ENCODE measurements around the gene CCDC88A.
"Not testable (repeated sequence)": the region's sequence is repeated elsewhere in the genome, so short reads cannot be mapped to it uniquely, and the experiment has no call there.

Gene CCDC88A

DNA sequence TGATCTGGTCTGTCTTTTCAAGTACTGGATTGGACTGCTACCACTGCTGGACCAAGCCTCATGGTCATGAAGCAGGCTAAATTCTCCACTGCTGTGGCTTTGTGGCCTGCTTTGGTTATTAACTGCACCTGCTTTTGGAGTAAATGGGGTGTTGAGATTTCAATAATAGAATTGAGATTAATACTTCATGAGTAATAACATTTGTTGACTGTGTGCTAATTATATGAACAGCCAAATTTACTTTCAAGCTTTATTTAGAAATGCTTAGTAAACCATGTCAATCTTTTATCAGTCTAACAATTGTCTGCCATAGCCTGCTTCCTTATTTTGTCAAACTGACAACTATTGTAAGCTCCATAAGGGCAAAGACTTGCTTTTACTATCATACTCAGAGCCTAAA, 123.3 kb downstream of the CCDC88A start:
- no peak for DNase-seq (ENCODE audit: low read depth)

DNA sequence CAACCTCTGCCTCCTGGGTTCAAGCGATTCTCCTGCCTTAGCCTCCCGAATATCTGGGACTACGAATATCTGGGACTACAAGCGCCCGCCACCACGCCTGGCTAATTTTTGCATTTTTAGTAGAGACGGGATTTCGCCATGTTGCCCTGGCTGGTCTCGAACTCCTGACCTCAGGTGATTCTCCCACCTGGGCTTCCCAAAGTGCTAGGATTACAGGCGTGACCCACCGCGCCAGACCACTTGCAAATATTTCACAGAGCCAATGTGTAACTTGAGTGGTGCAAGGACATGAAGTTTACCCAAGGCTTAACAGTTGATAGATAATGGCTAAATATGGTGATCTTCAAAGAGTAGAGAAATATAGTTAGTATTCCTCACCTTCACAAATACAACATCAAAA, 136.6 kb downstream of the CCDC88A start:
- DNase-seq (ENCODE audit: low read depth) = no peak

DNA sequence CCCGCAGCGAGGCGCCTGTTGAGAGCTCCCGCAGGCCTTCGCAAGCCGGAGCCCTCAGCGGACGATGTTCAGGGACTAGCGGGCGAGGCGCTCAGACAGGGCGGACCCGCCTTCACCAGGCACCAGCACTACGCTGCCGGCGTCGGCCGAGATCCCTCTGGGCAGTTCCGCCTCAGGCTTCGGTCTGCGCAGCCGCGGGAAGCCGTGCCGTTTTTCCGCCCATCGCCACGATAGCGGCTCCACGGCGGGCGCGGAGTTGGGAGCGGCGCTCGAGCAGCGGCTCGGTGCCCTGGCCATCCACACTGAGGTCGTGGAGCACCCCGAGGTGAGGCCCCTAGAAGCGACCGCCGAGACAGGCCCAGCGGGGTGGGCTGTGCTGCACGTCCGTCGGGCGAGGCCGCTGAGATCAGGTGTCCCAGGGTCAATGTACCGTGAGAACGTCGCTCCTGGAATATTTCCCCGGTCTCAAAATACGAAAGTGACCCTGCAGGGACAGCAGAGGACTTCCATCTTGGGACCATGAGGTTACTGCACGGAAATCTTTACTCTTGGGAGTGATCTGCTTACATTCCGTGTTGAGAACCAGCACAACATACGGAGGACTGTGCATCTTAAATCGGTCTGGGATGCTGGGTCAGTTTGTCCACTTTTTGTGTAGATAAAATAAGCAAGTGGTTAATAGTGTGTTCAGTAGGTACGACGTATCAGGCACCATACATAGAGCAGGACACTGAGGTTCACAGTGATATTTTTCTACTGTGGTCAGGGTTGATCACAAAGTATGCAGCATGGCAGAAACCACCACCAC, 137.3 kb downstream of the CCDC88A start:
- DNase-seq (ENCODE audit: low read depth) = peak; percentile 81

DNA sequence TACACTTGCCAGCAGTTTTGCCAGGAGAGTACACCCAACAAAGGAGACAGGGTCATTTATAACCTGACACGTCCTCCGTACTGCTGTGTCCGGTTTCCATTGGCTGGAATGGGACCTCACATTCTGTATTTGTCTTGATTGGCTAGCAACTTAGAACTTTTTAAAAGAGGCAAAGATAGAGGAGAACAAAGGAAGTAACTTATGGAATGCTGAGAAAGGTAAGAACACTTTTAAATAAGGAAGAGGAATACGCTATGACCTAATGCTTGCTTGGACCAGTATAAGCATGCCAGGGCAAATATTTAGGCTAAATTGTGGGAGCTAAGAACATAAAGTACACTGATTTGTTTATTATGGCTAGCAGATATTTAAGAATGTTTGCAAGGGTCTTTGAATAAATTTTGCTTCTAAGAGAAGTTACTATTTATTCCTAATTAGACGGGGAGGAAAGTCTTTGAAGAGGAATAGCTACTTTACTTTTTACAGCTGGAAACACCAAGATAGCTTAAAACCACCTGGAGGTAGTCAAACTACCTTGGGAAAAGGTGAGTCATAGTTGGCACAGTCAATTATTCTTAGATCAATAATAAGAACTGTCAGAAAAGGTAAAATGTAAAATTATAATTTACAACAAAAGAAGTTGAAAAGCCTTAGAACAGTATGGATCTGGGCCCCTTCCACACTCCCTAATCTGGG, 138.7 kb downstream of the CCDC88A start:
- not testable (repeated sequence) for DNase-seq (ENCODE audit: low read depth)

DNA sequence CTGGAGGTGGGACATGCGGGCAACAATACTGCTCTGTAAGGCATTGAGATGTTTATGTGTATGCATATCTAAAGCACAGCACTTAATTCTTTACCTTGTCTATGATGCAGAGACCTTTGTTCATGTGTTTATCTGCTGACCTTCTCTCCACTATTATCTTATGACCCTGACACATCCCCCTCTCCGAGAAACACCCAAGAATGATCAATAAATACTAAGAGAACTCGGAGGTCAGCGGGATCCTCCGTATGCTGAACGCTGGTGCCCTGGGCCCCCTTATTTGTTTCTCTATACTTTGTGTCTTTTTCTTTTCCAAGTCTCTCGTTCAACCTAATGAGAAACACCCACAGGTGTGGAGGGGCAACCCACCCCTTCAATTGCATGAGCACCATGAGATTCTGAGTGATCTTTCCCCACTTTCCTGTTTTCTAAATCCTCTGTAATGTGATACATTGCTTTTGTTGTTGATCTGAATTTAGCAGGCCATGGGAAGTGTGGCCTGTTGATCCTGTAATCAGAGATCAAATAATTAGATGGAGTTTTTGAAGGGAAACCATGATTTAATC, 139.7 kb downstream of the CCDC88A start:
- not testable (repeated sequence) for DNase-seq (ENCODE audit: low read depth)

DNA sequence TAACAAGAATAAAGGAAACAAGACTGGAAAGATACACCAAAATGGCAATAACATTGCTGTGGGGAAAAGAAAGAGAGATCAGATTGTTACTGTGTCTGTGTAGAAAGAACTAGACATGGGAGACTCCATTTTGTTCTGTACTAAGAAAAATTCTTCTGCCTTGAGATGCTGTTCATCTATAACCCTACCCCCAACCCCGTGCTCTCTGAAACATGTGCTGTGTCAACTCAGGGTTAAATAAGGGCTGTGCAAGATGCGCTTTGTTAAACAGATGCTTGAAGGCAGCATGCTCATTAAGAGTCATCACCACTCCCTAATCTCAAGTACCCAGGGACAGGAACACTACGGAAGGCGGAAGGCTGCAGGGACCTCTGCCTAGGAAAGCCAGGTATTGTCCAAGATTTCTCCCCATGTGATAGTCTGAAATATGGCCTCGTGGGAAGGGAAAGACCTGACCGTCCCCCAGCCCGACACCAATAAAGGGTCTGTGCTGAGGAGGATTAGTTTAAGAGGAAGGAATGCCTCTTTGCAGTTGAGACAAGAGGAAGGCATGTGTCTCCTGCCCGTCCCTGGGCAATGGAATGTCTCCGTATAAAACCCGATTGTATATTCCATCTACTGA, 140.3 kb downstream of the CCDC88A start:
- DNase-seq (ENCODE audit: low read depth) = not testable (repeated sequence)

DNA sequence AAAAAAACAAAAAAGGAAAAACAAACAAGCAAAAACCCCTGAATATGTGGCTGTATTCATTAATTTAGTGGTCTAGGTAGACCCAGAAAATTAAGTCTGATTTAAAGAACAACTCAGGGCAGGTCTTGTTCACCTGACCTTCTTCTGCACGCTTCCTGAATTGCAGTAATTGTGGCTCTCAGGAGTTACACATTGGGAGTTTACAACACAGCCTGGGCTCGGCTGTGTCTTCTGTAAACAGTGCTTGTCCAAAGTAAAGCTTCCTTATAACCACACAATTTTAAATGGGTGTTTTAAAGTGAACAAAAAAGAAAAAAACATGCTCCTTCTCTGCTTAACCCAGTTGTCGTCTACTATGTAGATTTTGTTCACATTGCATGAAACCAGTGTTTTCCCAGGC, 142.3 kb downstream of the CCDC88A start:
- no peak for DNase-seq (ENCODE audit: low read depth)

DNA sequence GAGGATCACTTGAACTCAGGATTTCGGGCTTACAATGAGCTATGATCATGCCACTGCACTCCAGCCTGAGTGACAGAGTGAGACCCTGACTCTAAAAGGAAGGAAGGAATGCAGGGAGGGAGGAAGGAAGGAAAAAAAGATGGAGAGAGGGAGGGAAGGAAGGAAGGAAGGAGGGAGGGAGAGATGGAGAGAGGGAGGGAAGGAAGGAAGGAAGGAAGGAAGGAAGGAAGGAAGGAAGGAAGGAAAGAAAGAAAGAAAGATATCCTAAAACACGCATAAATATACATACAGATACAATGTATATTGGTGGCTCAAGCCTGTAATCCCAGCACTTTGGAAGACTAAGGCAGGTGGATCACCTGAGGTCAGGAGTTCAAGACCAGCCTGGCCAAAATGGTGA, 145.3 kb downstream of the CCDC88A start:
- not testable (repeated sequence) for DNase-seq (ENCODE audit: low read depth)

DNA sequence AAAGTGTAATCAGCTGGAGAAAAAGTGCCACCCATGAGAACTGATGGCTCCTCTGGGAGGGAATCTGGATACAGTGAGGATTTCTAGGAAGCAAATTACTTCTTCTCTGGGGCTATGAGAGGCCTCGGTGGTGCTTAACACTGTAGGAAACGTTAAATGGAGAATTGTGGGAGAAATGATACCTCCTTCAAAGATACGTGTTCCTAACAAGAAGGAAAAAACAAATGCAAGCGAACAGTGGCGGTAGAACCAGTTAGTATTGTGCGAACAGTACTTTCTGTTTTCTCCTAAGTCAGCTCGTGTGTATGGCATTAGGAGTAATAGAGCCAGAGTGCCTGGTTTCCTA, 150.0 kb downstream of the CCDC88A start:
- no peak for DNase-seq (ENCODE audit: low read depth)

DNA sequence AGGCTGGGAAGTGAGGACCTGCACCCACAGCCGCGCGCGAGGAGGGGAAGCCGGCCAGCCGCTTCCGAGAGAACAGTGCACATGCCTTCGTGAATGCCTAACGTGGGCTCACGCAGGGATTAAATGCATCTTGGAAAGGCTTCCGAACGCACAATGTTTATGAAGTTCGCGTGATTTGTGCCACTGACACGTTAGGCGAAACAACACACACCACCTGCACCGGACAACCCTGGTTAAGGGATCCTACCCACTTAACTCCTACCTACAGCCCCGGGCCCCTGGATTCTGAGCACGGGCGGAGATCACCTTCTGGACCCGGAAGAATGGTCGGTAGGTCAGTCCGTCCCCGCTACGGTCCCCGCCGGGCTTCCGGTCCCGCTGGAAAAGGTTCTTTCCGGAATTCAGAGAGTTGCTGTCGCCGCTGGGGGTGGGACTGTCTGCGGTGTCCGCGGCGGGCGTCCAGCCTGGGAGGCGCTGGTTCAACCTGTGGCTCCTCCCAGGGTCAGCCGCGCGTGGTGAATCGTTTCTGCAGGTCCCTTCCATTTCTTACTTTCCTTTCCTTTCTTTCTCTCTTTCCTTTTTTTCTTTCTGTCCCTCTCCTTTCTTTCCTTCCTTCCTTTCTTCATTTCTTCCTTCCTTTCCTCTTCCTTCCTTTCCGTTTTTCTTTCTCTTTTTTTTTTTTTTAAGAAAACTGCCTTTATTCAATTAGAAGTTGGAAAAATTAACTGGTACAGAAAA, 150.6 kb downstream of the CCDC88A start, which contains the start of gene MTIF2:
Gene MTIF2, minus strand, starts transcription at position 325 of the 738 bp plus-strand sequence. CDS start 5,373 bp downstream, outside the sequence.
- DNase-seq (ENCODE audit: low read depth) = peak; percentile 80

DNA sequence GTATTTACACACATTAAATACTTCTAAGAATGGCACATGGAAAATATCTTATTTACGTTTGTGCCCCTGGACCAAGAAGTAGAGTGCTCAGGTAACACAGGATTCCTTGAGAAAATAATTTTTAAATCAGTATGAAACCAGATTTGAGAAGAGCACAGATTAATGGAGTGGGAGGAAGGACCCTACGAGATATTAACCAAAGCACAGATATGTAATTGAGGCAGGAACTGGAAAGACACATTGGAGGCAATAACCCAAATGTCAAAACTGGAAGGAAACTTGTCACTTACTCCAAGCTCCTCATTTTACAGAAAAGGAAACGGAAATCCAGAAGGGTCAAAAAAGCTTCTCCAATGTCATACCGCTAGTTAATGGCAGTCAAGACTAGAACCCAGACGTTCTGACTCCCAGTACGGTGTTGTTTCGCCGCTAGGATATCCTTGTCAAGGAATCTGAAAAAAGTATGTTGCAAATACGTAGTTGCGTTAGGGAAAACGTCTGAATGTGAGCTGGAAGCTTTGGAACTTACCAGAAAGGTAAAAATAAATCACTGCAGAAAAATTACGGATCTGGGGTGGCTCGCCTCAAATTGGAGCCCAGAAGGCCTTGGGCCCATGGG, 151.3 kb downstream of the CCDC88A start:
- DNase-seq (ENCODE audit: low read depth) = no peak

DNA sequence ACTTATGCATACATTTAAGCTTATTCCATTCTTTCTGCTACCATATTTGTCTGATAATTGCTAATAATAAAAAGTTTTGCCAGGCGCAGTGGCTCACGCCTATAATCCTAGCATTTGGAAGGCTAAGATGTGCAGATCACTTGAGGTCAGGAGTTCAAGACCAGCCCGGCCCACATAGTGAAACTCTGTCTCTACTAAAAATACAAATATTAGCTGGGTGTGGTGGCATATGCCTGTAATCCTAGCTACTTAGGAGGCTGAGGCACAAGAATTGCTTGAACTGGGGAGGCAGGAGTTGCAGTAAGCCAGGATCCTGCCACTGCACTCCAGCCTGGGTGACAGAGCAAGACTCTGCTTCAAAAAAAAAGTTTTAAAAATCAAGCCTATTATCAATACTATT, 160.1 kb downstream of the CCDC88A start:
- not testable (repeated sequence) for DNase-seq (ENCODE audit: low read depth)

DNA sequence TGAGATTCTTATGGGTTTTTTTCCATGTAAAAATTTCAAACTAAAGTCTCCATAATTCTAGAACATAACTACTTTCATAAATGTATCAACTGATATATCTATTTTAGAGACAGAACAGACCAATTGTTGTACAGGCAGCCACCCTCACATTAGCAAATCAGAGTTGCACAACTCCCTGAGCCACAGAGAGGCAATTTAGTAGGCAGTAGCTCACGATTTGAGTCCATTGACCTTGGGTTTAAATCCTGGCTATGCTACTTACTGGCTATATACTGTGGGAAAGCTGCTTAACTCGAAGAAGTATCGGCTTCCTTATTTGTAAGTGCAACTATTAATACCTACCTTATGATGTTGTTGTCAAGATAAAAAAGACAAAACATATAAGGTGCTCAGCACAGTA, 166.8 kb downstream of the CCDC88A start:
- DNase-seq (ENCODE audit: low read depth) = no peak

DNA sequence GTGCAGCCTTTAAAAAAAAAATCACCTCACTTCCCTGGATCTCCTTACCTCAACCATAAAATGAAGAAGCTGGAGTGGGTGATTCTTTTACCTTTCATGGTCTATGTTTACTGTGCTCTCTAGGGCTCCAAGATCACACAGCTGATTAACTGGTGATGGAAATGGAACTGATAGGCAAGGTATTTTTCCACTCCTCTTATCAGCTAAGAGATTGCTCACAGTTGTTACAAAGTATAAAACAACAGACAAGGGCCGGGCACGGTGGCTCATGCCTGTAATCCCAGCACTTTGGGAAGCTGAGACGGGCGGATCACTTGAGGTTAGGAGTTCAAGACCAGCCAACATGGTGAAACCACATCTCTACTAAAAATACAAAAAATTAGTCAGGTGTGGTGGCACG, 172.6 kb downstream of the CCDC88A start:
- DNase-seq (ENCODE audit: low read depth) = no peak

DNA sequence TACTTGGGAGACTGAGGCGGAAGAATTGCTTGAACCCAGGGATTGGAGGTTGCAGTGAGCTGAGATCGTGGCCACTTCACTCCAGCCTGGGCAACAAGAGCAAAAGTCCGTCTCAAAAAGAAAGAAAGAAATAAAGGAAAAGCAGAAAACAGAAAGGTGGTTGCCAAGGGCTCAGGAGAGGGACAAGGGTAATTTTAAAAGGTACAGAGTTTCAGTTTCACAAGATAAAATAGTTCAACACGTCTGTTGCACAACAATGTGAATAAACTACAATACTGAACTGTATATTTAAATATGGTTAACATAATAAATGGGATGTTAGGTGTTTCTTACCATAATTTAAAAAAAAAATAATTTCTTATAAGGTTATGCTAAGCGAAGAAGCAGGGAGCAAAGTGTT, 174.2 kb downstream of the CCDC88A start:
- no peak for DNase-seq (ENCODE audit: low read depth)

DNA sequence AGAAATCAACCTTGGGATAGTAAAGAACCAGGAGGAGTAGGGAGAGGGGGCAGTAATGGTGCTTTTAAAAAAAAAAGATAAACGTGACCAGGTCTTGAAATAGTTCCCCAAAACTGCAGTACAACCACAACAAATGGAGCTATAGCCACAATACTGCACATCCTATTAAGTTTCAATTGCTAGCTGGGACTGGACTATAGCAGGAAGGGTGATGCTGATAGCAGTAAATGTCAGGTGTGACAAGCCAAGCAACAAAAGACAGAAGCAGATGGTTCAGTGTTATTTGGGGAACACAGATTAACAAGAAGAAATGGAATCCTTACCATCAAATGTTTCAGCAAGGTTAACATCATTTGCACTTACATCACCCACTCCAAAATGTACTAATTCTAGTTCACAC, 177.0 kb downstream of the CCDC88A start:
- no peak for DNase-seq (ENCODE audit: low read depth)

DNA sequence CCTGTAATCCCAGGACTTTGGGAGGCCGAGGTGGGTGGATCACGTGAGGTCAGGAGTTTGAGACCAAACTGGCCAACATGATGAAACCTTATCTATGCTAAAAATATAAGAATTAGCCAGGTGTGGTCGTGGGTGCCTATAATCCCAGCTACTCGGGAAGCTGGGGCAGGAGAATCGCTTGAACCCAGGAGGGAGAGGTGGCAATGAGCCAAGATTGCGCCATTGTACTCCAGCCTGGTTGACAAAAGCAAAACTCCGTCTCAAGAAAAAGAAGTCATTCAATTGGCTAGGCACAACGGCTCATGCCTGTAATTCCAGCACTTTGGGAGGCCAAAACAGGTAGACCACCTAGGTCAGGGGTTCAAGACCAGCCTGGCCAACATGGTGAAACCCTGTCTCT, 178.1 kb downstream of the CCDC88A start:
- DNase-seq (ENCODE audit: low read depth) = not testable (repeated sequence)

DNA sequence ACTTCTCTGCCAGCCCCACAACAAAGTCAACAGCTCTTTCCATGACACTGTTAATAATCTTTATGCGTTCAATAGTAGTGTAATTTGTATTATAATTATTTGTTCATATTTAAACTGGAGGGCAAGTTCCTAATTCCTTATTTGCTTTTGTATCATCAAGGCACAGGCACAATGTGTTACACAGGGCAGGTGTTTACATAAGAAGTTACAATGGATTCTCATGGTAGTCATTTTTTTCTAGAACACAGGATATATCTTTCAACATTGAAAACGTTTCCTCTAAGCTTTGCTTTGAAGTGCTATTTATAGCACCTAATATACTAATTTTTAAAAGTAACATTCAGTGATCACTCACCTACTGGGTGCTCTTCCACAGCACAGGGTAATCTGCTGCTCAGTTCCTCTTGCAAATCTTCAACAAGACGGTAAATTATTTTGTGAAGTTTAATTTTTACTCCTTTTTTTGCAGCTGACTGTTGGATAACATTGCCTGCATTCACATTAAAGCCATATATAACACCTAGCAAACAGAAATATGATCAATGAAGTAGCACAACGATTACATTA, 179.9 kb downstream of the CCDC88A start:
- DNase-seq (ENCODE audit: low read depth) = no peak

All from activated T-helper 9 cell treated with anti-CD3 and anti-CD28 coated beads, Interleukin-2, amount 50 U/mL, for 16 hours (primary cell).